ENCODE results near the gene FERMT3. TPM values are rescaled to one million over a fixed set of nuclear protein-coding genes. Genes with fewer than 3 reads are reported as not detected.

Gene FERMT3
- total and polyA plus RNA-seq, 2 of the 13 experiments (the other 11 are each of a cell fraction or from before 2014, with no cell fraction given): 0.29 TPM; not detected in 1

DNA sequence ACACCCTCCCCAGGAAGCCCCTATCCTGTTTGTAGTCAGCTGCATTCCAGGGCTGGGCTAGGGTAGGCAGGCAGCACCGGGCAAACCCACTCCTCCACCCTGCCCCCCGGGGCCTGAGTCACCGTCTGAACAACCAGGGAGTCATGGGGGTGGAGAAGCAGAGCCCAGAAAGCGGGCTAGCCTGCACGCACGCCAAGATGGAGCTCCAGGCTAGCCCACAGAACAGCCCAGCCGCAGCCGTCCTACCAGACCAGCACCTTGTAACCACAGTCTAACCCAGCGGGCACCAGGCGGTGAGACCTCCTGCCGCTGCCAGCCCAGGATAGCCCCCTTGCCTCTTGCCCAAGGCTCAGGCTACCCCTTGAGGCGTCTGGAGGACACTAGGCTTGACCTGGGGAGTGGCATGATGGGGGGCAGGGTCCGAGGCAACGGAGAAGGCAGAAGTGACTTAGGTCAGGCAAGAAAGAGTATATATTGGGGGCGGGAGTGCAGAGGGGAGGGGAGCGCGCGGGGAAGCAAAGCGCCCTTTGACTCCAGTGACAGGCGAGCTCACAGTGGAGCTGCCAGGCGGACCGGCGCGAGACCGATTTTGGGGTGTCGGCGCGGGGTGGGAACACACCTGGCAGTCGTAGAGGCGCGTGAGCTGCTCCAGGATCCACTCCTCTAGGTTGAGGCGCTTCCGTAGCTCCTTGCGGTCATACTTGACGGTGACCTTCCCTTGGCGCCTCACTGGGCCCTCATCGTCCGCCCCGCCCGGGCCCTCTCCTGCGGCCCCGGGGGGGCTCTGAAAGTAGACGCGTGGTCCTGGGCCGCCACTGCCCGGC is 39.5 kb downstream of the FERMT3 start (continued):
- TF ChIP-seq, protein P1, sequence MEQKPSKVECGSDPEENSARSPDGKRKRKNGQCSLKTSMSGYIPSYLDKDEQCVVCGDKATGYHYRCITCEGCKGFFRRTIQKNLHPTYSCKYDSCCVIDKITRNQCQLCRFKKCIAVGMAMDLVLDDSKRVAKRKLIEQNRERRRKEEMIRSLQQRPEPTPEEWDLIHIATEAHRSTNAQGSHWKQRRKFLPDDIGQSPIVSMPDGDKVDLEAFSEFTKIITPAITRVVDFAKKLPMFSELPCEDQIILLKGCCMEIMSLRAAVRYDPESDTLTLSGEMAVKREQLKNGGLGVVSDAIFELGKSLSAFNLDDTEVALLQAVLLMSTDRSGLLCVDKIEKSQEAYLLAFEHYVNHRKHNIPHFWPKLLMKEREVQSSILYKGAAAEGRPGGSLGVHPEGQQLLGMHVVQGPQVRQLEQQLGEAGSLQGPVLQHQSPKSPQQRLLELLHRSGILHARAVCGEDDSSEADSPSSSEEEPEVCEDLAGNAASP (CRISPR knock-in tag; IDR thresholded peaks at IDR 0.05; ENCODE audit: borderline replicate concordance): no peak
- TF ChIP-seq THAP11 (CRISPR knock-in tag; IDR thresholded peaks at IDR 0.05): no peak
- no peak for TF ChIP-seq MTA3 (CRISPR knock-in tag; IDR thresholded peaks at IDR 0.05)
- no peak for TF ChIP-seq THYN1 (CRISPR knock-in tag; IDR thresholded peaks at IDR 0.05; ENCODE audit: borderline replicate concordance, low read depth)
- TF ChIP-seq ZNF292 (CRISPR knock-in tag; IDR thresholded peaks at IDR 0.05; ENCODE audit: borderline replicate concordance, low read depth): no peak
- TF ChIP-seq, protein P2, sequence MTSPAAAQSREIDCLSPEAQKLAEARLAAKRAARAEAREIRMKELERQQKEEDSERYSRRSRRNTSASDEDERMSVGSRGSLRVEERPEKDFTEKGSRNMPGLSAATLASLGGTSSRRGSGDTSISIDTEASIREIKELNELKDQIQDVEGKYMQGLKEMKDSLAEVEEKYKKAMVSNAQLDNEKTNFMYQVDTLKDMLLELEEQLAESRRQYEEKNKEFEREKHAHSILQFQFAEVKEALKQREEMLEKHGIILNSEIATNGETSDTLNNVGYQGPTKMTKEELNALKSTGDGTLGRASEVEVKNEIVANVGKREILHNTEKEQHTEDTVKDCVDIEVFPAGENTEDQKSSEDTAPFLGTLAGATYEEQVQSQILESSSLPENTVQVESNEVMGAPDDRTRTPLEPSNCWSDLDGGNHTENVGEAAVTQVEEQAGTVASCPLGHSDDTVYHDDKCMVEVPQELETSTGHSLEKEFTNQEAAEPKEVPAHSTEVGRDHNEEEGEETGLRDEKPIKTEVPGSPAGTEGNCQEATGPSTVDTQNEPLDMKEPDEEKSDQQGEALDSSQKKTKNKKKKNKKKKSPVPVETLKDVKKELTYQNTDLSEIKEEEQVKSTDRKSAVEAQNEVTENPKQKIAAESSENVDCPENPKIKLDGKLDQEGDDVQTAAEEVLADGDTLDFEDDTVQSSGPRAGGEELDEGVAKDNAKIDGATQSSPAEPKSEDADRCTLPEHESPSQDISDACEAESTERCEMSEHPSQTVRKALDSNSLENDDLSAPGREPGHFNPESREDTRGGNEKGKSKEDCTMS (CRISPR knock-in tag; conservative IDR thresholded peaks at IDR 0.05): no peak
- TF ChIP-seq EZH2 (conservative IDR thresholded peaks at IDR 0.05; ENCODE audit: low read depth, low read length): no peak
- TF ChIP-seq, protein P3, sequence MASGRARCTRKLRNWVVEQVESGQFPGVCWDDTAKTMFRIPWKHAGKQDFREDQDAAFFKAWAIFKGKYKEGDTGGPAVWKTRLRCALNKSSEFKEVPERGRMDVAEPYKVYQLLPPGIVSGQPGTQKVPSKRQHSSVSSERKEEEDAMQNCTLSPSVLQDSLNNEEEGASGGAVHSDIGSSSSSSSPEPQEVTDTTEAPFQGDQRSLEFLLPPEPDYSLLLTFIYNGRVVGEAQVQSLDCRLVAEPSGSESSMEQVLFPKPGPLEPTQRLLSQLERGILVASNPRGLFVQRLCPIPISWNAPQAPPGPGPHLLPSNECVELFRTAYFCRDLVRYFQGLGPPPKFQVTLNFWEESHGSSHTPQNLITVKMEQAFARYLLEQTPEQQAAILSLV (CRISPR knock-in tag; IDR thresholded peaks at IDR 0.05; ENCODE audit: borderline replicate concordance): peak; percentile 31; the same call in 1 of the 2 replicates
- TF ChIP-seq, protein P4, sequence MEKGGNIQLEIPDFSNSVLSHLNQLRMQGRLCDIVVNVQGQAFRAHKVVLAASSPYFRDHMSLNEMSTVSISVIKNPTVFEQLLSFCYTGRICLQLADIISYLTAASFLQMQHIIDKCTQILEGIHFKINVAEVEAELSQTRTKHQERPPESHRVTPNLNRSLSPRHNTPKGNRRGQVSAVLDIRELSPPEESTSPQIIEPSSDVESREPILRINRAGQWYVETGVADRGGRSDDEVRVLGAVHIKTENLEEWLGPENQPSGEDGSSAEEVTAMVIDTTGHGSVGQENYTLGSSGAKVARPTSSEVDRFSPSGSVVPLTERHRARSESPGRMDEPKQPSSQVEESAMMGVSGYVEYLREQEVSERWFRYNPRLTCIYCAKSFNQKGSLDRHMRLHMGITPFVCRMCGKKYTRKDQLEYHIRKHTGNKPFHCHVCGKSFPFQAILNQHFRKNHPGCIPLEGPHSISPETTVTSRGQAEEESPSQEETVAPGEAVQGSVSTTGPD (CRISPR knock-in tag; IDR thresholded peaks at IDR 0.05): no peak
- no peak for TF ChIP-seq ZNF761 (CRISPR knock-in tag; conservative IDR thresholded peaks at IDR 0.05)
- 0 out of 2 replicates have a peak, but pooled peaks have one; percentile 31 for TF ChIP-seq ZNF333 (CRISPR knock-in tag; IDR thresholded peaks at IDR 0.05; ENCODE audit: borderline replicate concordance)
- no peak for TF ChIP-seq CBX2 (IDR thresholded peaks at IDR 0.05; ENCODE audit: low read depth, low read length)
- no peak for TF ChIP-seq CBX2 (CRISPR knock-in tag; IDR thresholded peaks at IDR 0.05; ENCODE audit: low read depth)
- TF ChIP-seq, protein P5, sequence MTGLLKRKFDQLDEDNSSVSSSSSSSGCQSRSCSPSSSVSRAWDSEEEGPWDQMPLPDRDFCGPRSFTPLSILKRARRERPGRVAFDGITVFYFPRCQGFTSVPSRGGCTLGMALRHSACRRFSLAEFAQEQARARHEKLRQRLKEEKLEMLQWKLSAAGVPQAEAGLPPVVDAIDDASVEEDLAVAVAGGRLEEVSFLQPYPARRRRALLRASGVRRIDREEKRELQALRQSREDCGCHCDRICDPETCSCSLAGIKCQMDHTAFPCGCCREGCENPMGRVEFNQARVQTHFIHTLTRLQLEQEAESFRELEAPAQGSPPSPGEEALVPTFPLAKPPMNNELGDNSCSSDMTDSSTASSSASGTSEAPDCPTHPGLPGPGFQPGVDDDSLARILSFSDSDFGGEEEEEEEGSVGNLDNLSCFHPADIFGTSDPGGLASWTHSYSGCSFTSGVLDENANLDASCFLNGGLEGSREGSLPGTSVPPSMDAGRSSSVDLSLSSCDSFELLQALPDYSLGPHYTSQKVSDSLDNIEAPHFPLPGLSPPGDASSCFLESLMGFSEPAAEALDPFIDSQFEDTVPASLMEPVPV (CRISPR knock-in tag; IDR thresholded peaks at IDR 0.05): no peak
- no peak; the same call in 1 of the 2 replicates for TF ChIP-seq ZNF746 (CRISPR knock-in tag; IDR thresholded peaks at IDR 0.05)
- TF ChIP-seq ZNF605 (CRISPR knock-in tag; IDR thresholded peaks at IDR 0.05): no peak
- TF ChIP-seq, protein P6, sequence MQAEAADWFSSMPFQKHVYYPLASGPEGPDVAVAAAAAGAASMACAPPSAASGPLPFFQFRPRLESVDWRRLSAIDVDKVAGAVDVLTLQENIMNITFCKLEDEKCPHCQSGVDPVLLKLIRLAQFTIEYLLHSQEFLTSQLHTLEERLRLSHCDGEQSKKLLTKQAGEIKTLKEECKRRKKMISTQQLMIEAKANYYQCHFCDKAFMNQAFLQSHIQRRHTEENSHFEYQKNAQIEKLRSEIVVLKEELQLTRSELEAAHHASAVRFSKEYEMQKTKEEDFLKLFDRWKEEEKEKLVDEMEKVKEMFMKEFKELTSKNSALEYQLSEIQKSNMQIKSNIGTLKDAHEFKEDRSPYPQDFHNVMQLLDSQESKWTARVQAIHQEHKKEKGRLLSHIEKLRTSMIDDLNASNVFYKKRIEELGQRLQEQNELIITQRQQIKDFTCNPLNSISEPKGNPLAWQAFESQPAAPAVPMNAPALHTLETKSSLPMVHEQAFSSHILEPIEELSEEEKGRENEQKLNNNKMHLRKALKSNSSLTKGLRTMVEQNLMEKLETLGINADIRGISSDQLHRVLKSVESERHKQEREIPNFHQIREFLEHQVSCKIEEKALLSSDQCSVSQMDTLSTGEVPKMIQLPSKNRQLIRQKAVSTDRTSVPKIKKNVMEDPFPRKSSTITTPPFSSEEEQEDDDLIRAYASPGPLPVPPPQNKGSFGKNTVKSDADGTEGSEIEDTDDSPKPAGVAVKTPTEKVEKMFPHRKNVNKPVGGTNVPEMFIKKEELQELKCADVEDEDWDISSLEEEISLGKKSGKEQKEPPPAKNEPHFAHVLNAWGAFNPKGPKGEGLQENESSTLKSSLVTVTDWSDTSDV (CRISPR knock-in tag; IDR thresholded peaks at IDR 0.05): no peak
